GM21447 (cell line): Measurements from ENCODE around the gene PHACTR2.
"Not testable (repeated sequence)": the region's sequence is repeated elsewhere in the genome, so short reads cannot be mapped to it uniquely, and the experiment has no call there.

ENCODE experiments used
- ATAC-seq: cut with Tn5 transposase; IDR thresholded peaks from one replicate; pipeline ENCODE4 v1.9.1; 2021; ENCODE audit not compliant: unreplicated experiment

Gene PHACTR2

DNA sequence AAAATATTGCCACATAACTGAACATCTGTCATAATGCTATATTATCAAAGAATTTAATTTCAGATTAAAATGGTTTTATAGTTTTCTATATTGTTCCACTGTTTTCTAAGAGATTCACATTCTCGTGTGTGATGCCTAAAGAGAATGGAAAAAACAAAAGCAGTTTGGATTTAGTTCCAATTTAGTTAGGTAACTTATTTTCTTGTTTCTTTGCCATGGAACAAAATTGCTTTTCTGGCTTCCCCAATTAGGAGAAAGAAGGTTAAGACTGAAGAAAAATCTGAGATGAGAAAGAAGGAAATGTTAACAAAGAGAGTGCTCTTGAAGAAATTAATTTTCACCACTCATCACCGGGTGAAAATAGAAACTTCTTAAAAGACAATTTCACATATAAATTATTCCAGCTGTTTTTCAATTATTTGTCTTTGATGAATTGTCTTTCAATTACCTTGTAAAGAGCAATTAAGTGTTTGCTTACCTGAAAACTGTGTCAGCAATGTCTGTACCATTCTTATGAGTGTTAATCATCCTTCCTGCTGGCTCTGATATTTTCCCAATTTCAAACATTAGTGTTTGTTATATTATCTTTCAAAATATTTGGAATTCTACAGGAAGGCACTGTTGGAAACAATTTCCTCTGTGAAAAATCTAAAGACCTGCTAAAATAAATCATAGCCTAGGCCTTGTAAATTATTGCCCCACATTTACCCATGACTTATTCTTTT is 19.5 kb downstream of the PHACTR2 start:
- no peak for ATAC-seq

DNA sequence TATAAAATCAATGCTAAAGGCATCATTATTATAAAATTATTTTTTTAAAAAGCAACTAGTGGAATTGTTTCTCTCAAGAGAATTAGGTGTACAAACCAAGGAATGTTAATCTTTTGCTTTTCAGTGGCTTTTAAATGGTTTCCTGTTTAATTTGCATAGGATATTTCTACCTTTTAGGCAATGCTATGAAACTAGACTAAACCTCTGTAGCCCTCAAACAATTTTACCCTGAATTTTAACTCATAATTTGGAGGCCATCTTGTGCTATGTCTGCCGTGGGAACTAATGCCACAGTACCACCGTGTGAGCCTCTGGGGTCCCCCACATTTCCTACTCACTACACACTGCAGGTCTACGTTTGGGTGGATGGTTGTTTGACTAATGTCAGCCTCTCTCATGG is 20.6 kb downstream of the PHACTR2 start:
- no peak for ATAC-seq

DNA sequence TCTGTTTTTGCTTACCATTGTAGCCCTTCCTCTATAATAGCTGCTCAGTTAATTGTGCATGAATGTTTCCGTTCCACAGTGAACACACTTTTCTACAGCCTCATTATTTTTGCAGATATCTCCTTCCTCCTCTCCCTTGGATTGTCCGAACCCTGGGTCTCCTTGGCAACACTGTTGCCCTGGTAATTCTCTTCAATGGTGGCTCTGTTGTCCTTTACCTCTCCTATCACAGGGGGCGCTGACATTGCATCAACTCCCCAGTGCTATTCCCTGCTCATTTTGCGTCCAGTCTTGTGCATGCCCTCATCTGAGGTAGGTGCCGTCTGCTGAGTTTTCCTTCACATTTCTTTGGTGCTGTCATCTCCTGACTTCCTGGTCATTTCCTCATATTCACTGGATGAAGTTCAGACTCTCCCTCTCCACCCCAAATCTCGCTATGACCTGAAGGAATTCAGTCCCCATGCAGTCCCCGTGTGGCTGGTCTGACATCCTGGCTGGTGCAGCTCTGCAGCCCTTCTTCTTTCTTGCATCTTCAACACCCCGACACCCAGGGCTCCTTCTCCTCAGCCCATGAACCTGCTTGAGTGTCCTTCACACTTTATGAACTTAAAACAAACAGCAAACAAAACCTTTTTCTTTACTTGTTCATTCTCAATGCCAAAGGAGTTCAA is 21.1 kb downstream of the PHACTR2 start:
- no peak for ATAC-seq

DNA sequence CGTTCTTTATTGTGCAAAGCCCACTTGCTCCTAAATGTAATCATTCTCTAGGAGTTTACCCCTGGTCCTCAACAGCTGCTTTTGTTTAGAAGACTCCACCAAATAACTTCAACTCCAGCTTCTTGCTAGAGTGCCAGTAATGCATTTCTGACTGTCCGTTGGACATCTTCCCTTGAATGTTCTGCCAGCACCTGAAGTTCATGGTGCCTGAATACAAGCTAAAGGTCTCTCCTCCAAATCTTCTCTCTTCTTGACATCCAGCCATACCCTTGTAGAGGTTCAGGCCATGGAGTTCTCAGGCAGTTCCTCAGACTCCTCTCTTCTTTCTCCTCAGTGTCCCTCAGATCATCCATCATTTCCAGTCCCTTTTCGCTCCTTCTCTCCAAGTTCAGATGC is 21.7 kb downstream of the PHACTR2 start:
- ATAC-seq = no peak

DNA sequence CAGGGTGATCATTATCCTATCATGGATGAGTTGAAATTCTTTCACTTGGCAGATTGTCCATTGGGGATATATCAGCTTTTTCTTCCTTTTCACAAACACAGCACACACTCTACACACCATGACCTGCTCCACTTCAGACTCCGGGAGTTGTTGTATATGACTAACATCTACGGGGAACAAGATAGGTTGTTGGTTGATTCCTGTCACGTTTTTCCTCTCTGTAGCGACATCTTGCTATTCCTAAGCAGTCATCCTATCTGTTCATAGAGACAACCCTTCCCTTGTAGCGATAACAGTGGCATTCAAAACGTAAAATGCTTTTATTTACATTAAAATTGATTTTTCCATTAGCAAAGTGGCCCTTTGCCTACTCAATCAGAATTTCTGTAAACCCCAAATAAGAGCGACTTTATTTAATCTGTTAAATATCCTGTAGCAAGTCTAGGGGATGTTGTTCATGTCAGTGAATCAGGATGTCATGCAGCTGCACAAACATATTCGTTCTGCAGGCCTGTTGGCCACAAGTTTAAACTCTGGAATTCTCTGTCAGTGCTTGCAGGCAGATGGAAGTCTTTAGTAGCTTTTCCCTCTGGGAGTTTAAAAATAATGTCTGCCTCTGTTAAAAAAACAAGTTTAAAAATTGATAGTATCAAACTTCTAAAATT is 23.1 kb downstream of the PHACTR2 start:
- ATAC-seq = no peak

DNA sequence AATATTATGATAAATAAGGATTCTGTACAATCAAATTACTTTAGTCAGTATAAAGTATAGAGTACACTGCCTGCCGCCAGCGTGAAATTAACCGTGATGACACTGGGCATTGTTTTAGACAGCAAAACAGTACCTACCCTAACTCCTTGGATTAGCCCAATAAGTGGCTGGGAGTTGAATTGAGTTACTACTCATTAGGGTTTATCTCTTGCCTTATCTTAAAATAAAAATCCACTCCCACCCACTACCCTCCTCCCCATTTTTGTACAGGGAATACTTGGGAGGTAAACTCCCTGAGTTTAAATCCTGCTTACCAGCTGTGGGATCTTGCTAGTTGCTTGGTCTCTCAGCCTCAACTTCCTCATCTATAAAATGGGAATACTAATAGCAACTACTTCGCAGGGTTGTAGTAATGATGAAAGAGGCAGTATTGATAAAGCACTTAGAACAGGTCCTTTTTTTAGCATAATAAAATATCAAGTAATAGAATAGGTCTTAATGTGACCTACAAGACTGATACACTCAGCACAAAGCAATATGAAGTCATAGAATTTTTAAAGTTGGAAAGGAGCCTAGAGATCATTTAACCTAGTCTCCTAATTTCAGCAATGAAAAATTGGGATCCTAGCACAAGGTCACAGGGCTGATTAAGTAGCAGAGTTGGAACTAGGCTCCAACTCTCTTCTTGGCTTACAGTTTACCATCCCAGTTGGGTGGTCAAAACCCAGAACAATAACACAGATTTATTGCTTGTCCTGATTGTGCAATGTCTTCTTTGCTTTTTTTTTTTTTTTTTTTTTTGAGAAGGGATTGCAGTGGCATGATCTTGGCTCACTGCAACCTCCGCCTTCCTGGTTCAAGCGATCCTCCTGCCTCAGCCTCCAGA is 23.8 kb downstream of the PHACTR2 start:
- ATAC-seq = no peak

DNA sequence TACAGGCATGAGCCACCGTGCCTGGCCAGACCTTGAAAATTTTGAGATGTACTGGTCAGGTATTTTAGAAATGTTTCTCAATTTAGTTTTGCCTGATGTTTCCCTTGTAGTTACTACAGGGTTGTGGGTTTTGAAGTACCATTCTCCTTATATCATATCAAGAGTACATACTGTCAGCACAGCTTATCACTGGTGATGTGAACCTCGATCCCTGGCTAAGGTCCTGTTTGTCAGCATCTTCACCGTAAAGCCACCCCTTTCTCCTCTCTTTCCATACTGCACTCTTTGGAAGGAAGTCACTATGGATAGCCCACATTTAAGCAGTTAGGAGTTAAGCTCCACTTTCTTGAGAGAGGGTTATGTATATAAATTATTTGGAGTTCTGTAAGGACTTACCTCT is 27.8 kb downstream of the PHACTR2 start:
- no peak for ATAC-seq

DNA sequence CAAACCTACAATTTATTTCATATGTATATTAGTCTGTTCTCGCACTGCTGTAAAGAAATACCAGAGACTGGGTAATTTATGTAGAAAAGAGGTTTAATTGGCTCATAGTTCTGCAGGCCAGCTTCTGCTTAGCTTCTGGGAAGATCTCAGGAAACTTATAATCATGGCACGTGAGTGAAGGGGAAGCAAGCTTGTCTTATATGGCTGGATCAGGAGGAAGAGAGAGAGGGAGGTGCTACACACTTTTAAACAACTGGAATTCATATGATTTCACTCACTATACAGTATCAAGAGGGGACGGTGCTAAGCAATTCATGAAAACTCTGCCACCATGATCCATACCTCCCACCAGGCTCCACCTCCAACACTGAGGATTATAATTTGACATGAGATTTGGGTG is 29.9 kb downstream of the PHACTR2 start:
- no peak for ATAC-seq

DNA sequence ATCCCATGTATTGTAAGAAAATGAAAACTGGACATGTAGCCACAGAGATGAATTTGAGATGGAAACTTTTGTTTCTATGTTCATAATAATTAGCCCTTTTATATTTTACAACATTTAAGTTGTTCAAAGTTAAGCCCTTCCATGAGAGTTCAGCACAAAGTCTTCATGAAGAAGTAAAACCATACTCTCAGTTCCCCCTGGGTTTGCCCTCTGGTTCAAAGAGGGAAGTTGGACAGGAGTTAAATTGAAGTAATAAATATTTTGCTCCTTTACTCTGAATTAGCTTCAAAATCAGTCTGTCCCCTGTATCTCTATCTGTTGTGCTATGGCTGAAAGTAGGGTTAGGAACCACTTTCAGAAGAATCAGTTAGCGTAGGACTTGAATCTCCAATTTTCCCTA is 31.1 kb downstream of the PHACTR2 start:
- no peak for ATAC-seq

DNA sequence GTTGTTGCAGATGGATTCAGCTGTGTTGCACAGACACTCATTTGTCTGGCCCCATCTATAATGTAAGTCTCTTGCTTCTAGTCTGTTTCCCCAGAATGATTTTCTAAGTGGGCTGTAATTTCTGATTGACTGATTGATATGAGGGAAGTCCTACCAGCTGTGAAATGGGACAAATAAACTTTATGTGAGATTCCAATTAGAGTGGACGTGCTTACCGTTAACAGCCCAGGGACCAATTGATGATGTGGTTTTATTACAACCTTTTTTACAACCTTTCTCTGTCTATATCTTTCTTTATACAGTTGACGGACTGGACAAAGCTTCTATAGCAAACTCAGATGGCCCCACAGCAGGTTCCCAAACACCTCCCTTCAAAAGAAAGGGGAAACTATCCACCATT is 33.9 kb downstream of the PHACTR2 start:
- ATAC-seq = no peak

DNA sequence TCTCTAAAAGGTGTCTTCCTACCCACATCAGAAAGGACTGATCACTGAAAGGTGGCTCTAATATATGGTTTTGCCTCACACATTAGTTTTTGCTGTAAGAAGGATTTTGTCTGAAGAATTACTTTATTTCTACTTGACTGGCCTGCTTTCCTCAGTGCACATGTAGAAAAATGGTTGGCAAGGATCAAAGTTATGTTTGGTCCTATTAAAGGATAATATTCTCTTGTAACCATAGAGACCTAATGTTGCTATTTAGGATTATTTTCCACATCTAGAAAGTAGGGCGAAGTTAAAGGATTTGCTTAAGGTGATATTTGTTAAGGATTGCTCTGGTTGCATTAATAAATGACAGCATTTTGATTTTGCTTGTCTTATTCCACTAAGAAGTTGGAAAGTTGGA is 40.7 kb downstream of the PHACTR2 start:
- no peak for ATAC-seq

DNA sequence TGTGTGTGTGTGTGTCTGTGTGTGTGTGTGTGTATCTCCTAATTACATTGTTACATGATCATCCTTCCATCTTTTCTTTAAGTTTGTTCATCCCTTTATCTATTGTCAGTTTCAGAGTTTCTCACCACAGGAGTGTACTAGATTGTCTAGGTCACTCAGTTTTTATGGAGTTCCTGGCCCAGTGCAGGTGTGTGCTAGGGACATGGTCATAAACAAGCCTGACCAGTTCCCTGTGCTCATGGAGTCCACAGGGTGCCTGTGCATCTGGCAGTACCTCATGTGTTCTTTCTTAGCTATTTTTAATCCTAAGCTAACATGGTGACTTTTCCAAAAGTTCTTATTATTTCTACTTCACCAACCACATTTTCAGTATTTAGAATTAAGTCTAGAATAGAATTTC is 43.9 kb downstream of the PHACTR2 start:
- no peak for ATAC-seq

DNA sequence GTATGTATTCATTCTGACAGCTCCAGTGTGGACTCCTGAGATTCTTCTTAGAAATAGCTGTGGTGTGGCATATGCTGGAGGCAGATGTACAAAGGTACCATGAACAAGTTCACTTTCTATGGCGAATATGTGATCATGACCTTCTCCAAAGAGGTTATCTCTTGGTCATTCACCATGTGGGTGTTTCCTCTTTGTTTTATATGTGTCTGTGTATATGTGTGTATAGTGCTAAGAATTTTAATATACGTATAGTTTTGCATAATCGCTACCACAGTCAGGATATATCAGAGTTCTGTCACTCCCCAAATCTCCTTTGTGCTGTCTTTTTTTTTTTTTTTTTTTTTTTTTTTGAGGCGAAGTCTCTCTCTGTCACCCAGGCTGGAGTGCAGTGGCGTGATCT is 47.1 kb downstream of the PHACTR2 start:
- no peak for ATAC-seq

DNA sequence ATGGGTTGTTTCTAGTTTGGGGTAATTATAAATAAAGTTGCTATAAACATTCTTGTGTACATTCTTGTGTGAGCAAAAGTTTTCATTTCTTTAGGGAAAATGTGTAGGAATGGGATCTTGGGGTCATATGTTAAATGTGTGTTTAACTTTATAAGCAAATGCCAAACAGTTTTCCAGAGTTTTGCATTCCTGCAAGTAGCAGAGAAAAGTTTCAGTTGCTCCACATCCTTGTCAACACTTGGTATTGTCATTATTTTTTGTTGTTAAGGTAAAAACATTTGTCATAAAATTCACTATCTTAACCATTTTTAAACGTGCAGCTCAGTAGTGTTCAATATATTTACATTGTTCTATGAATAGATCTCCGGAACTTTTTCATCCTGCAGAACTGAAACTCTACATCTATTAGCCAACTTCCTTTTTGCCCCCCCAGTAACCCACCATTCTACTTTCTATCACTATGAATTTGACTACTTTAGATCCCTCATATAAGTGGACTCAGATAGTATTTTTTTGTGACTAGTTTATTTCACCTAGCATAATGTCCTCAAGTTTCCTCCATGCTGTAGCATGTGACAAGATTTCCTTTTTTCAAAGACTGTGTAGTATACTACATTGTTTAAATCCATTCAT is 48.4 kb downstream of the PHACTR2 start:
- no peak for ATAC-seq

DNA sequence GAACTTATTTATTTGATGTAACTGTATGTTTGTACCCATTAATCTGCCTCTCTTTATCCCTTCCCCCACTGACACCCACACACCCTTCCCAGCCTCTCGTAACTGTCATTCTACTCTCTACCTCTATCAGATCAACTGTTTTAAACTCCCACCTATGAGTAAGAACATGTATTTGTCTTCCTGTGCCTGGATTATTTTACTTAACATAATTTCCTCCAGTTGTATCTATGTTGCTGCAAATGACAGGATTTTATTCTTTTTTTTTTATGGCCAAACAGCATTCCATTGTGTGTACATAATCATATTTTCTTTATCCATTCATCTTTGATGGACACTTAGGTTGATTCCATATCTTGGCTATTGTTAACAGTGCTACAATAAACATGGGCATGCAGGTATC is 49.3 kb downstream of the PHACTR2 start:
- ATAC-seq = no peak

DNA sequence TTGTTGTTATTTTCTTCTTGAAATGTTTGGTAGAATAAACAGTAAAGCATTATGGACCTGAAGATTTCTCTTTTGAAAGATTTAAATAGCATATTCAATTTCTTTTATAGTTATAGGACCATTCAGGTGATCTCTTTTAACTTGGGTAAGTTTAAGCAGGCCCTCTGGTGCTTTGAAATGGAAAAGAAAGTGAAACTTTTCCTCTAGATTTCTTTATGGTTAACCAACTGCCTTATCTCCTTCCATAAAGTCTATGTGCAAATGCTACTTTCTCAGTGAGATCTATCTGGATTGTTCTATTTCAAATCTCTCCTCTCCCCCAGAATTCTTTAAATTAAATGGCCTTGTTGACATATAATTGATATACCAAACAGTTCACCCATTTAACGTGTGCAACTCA is 54.0 kb downstream of the PHACTR2 start:
- no peak for ATAC-seq

DNA sequence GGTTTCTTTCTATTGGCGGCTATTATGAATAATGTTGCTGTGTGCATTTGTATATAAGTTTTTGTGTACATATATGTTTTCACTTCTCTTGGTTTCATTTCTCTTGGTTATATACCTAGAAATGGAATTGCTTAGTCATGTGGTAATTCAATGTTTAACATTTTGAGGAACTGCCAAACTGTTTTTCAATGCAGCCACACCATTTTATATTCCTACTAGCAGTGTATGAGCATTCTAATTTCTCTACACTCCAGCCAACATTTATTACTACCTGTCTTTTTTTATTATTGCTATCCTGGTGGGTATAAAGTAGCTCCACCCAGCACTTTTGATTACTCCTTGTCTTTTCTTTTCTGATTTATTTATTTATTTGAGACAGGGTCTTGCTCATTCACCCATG is 54.8 kb downstream of the PHACTR2 start:
- ATAC-seq = no peak

DNA sequence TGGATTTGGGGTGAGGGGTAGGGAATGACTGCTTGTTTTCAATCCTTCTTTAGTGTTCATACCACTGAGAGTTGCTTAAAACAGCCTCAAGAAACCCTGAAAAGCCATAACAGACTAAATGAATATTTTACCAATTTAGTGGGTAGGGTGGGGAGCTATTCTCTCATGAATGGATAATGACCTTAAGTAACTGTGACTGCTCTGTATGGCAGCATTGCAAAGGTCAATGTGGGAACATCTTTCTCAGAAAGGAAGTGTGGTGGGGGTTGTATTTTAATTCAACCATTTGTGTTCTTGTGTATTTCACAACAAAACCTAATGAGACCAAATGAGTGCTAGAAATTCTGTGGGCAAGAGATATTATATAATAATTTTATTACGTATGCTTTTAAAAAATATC is 55.7 kb downstream of the PHACTR2 start:
- ATAC-seq = no peak

DNA sequence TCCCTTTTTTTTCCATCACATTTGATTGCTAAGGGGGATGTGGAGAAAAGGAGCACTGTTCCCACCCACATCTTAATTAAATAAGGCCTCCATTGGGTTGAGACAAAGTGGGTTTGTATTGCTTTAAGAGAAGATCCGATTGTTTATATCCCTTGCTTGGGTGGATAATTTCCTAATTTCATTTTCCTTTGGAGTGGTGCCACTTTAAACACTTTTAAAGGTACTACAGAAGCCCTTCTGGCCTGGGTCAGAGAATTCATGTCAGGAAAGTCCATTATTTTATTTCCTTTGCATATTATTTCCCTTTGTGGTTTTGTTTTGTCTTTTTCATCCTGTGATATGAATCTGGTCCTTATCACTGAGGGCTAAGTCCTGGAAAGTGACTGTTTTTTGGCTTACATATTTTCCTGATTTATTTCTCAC is 56.9 kb downstream of the PHACTR2 start:
- no peak for ATAC-seq

DNA sequence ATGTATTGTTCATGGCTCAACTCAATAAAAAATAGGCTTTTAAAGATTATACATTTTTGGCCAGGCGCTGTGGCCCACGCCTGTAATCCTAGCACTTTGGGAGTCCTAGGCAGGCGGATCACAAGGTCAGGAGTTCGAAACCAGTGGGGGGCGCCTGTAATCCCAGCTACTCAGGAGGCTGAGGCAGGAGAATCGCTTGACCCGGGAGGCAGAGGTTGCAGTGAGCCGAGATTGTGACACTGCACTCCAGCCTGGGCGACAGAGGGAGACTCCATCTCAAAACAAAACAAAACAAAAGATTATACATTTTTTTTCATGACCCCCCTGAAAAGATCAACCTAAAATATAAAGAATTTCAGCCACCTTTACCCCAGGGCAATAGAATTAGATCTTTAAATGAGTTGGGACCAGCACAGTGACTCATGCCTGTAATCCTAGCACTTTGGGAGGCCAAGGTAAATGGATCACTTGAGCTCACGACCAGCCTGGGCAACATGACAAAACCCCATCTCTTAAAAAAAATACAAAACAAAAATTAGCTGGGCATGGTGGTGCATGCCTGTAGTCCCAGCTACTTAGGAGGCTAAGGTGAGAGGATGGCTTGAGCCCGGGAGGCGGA is 60.4 kb downstream of the PHACTR2 start:
- ATAC-seq = not testable (repeated sequence)
